CD4-positive, alpha-beta T cell treated with Interleukin-4 for 1 hour (primary cell): ENCODE data around the gene CEP41.
A peak's percentile ranks its signal among the peaks of the same experiment; 100 is the strongest.
"Not testable (repeated sequence)": the region's sequence is repeated elsewhere in the genome, so short reads cannot be mapped to it uniquely, and the experiment has no call there.

Experiments
- DNase-seq, 2 donors: peaks; one replicate each; pipeline ENCODE4 v3.0.0-alpha.2; 2020 to 2022

Gene CEP41

GRCh38 chr7:130458257-130458656 is 17.4 kb upstream of the CEP41 start:
- DNase-seq, result peak in 1 of 2 donors; percentile 30

GRCh38 chr7:130454959-130455358 is 14.1 kb upstream of the CEP41 start:
- DNase-seq, result no peak

- no peak for DNase-seq
Measured at GRCh38 chr7:130452951-130453350, 12.1 kb upstream of the CEP41 start.

- DNase-seq, result not testable (repeated sequence)
Measured at GRCh38 chr7:130451344-130451743, 10.5 kb upstream of the CEP41 start.

- no peak for DNase-seq
Measured at GRCh38 chr7:130446259-130446658, 5.4 kb upstream of the CEP41 start.

- DNase-seq, result no peak
Measured at GRCh38 chr7:130444751-130445407, 4.1 kb upstream of the CEP41 start.

- DNase-seq, result no peak
Measured at GRCh38 chr7:130444234-130444633, 3.4 kb upstream of the CEP41 start.

- DNase-seq, result no peak
Measured at GRCh38 chr7:130442601-130443000, 1.8 kb upstream of the CEP41 start.

- DNase-seq, result no peak
Measured at GRCh38 chr7:130441408-130441869, 623 bp upstream of the CEP41 start.

GRCh38 chr7:130436253-130436652 is 4.6 kb downstream of the CEP41 start:
- DNase-seq, result no peak

GRCh38 chr7:130435311-130435854 is 5.4 kb downstream of the CEP41 start:
- DNase-seq, result no peak

- no peak for DNase-seq
Measured at GRCh38 chr7:130433301-130433700, 7.5 kb downstream of the CEP41 start.

GRCh38 chr7:130432886-130433285 is 7.9 kb downstream of the CEP41 start:
- no peak for DNase-seq

- DNase-seq, result no peak
Measured at GRCh38 chr7:130430841-130431666, 9.8 kb downstream of the CEP41 start.

GRCh38 chr7:130430115-130430514 is 10.7 kb downstream of the CEP41 start:
- DNase-seq, result no peak

- no peak for DNase-seq
Measured at GRCh38 chr7:130429019-130429418, 11.8 kb downstream of the CEP41 start.

GRCh38 chr7:130426564-130426963 is 14.3 kb downstream of the CEP41 start:
- DNase-seq, result no peak

GRCh38 chr7:130425796-130426195 is 15.0 kb downstream of the CEP41 start:
- DNase-seq, result no peak

GRCh38 chr7:130423501-130424037 is 17.2 kb downstream of the CEP41 start:
- no peak for DNase-seq

- DNase-seq, result no peak
Measured at GRCh38 chr7:130421684-130422083, 19.1 kb downstream of the CEP41 start.

GRCh38 chr7:130420943-130421578 is 19.8 kb downstream of the CEP41 start:
- DNase-seq, result no peak

GRCh38 chr7:130419658-130420057 is 21.2 kb downstream of the CEP41 start:
- no peak for DNase-seq

- no peak for DNase-seq
Measured at GRCh38 chr7:130418306-130418705, 22.5 kb downstream of the CEP41 start.
